Measurements from ENCODE around the gene SYN1.

Gene SYN1

GRCh38 chrX:47523297-47523696 is 96.4 kb downstream of the SYN1 start:
- peak; percentile 76 for DNase-seq (ENCODE audit: low spot score)
